ENCODE measurements around the gene SKIDA1.
A peak's percentile ranks its signal among the peaks of the same experiment; 100 is the strongest.

SKIDA1 gene

DNA sequence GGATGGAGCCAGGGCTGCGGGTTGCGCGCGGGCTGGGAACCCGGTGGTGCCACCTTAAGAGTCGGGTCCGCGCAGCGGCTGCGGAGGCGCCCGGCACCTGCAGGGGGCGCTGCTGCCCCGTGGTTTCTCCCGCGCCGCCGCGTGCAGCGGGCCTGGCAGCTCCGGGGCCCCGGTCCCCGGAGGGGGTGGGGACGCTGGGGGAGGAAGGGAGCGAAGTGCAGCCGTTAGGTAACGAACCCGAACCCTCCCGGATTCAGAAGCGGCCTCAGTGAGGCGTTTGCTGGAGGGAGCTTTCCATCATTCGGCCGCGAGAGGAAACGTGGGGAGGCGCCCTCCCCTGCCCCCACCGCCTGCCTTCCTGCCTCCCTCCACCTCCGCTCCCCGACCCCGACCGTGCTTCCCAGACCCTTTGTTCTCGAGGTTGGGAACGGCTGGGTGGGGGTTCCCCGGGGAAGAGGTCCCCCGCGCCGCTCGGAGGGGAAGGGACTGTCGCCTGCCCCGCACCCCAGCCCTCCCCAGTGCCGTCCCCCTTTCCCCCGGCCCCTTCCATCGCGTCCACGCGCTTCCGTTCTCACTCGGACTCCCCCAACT is 29.6 kb downstream of the SKIDA1 start (continued):
- TF ChIP-seq, protein P1, sequence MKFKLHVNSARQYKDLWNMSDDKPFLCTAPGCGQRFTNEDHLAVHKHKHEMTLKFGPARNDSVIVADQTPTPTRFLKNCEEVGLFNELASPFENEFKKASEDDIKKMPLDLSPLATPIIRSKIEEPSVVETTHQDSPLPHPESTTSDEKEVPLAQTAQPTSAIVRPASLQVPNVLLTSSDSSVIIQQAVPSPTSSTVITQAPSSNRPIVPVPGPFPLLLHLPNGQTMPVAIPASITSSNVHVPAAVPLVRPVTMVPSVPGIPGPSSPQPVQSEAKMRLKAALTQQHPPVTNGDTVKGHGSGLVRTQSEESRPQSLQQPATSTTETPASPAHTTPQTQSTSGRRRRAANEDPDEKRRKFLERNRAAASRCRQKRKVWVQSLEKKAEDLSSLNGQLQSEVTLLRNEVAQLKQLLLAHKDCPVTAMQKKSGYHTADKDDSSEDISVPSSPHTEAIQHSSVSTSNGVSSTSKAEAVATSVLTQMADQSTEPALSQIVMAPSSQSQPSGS (tag by site-specific recombination; IDR thresholded peaks at IDR 0.05; ENCODE audit: low read depth) = no peak
- TF ChIP-seq PRDM1 (tag by site-specific recombination; IDR thresholded peaks at IDR 0.05) (0 out of 2 replicates have a peak, but pooled peaks have one; percentile 24), ZNF521 (tag by site-specific recombination; IDR thresholded peaks at IDR 0.05) (no peak), YY2 (tag by site-specific recombination; IDR thresholded peaks at IDR 0.05) (no peak), ZSCAN23 (tag by site-specific recombination; IDR thresholded peaks at IDR 0.05) (no peak), ZIC2 (tag by site-specific recombination; IDR thresholded peaks at IDR 0.05) (no peak), ZSCAN30 (tag by site-specific recombination; IDR thresholded peaks at IDR 0.05) (peak; percentile 99), TCF7L2 (IDR thresholded peaks at IDR 0.05; ENCODE audit: borderline replicate concordance, low read depth, low read length) (no peak), ZNF830 (tag by site-specific recombination; IDR thresholded peaks at IDR 0.05; ENCODE audit: low read depth) (no peak), ZNF211 (tag by site-specific recombination; IDR thresholded peaks at IDR 0.05; ENCODE audit: low read depth) (no peak), ZNF600 (tag by site-specific recombination; IDR thresholded peaks at IDR 0.05) (0 out of 2 replicates have a peak, but pooled peaks have one; percentile 24), ZNF10 (tag by site-specific recombination; IDR thresholded peaks at IDR 0.05) (peak; percentile 64; the same call in 1 of the 2 replicates), WT1 (tag by site-specific recombination; IDR thresholded peaks at IDR 0.05) (peak; percentile 90), ZNF221 (tag by site-specific recombination; IDR thresholded peaks at IDR 0.05; ENCODE audit: borderline replicate concordance) (no peak), ZNF404 (tag by site-specific recombination; IDR thresholded peaks at IDR 0.05) (no peak), BCL11A (tag by site-specific recombination; IDR thresholded peaks at IDR 0.05; ENCODE audit: low read depth) (no peak), SCRT2 (tag by site-specific recombination; IDR thresholded peaks at IDR 0.05) (no peak), ZNF664 (tag by site-specific recombination; IDR thresholded peaks at IDR 0.05) (no peak), ZNF624 (tag by site-specific recombination; IDR thresholded peaks at IDR 0.05) (no peak), SETDB1 (IDR thresholded peaks at IDR 0.05; ENCODE audit: insufficient read length, low read length) (no peak), ZBTB8A (tag by site-specific recombination; IDR thresholded peaks at IDR 0.05) (peak; percentile 80), ZFP69B (tag by site-specific recombination; IDR thresholded peaks at IDR 0.05) (peak; percentile 90), ZNF350 (tag by site-specific recombination; IDR thresholded peaks at IDR 0.05) (no peak), ZNF529 (tag by site-specific recombination; IDR thresholded peaks at IDR 0.05; ENCODE audit: insufficient replicate concordance) (no peak)
- TF ChIP-seq, protein P2, sequence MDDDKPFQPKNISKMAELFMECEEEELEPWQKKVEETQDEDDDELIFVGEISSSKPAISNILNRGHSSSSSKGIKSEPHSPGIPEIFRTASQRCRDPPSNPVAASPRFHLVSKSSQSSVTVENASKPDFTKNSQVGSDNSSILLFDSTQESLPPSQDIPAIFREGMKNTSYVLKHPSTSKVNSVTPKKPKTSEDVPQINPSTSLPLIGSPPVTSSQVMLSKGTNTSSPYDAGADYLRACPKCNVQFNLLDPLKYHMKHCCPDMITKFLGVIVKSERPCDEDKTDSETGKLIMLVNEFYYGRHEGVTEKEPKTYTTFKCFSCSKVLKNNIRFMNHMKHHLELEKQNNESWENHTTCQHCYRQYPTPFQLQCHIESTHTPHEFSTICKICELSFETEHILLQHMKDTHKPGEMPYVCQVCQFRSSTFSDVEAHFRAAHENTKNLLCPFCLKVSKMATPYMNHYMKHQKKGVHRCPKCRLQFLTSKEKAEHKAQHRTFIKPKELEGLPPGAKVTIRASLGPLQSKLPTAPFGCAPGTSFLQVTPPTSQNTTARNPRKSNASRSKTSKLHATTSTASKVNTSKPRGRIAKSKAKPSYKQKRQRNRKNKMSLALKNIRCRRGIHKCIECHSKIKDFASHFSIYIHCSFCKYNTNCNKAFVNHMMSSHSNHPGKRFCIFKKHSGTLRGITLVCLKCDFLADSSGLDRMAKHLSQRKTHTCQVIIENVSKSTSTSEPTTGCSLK (tag by site-specific recombination; IDR thresholded peaks at IDR 0.05) = no peak
- TF ChIP-seq, protein P3, sequence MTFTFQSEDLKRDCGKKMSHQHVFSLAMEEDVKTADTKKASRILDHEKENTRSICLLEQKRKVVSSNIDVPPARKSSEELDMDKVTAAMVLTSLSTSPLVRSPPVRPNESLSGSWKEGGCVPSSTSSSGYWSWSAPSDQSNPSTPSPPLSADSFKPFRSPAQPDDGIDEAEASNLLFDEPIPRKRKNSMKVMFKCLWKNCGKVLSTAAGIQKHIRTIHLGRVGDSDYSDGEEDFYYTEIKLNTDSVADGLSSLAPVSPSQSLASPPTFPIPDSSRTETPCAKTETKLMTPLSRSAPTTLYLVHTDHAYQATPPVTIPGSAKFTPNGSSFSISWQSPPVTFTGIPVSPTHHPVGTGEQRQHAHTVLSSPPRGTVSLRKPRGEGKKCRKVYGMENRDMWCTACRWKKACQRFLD (tag by site-specific recombination; IDR thresholded peaks at IDR 0.05) = no peak
- TF ChIP-seq, protein P4, sequence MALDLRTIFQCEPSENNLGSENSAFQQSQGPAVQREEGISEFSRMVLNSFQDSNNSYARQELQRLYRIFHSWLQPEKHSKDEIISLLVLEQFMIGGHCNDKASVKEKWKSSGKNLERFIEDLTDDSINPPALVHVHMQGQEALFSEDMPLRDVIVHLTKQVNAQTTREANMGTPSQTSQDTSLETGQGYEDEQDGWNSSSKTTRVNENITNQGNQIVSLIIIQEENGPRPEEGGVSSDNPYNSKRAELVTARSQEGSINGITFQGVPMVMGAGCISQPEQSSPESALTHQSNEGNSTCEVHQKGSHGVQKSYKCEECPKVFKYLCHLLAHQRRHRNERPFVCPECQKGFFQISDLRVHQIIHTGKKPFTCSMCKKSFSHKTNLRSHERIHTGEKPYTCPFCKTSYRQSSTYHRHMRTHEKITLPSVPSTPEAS (tag by site-specific recombination; IDR thresholded peaks at IDR 0.05) = no peak
- TF ChIP-seq, protein P5, sequence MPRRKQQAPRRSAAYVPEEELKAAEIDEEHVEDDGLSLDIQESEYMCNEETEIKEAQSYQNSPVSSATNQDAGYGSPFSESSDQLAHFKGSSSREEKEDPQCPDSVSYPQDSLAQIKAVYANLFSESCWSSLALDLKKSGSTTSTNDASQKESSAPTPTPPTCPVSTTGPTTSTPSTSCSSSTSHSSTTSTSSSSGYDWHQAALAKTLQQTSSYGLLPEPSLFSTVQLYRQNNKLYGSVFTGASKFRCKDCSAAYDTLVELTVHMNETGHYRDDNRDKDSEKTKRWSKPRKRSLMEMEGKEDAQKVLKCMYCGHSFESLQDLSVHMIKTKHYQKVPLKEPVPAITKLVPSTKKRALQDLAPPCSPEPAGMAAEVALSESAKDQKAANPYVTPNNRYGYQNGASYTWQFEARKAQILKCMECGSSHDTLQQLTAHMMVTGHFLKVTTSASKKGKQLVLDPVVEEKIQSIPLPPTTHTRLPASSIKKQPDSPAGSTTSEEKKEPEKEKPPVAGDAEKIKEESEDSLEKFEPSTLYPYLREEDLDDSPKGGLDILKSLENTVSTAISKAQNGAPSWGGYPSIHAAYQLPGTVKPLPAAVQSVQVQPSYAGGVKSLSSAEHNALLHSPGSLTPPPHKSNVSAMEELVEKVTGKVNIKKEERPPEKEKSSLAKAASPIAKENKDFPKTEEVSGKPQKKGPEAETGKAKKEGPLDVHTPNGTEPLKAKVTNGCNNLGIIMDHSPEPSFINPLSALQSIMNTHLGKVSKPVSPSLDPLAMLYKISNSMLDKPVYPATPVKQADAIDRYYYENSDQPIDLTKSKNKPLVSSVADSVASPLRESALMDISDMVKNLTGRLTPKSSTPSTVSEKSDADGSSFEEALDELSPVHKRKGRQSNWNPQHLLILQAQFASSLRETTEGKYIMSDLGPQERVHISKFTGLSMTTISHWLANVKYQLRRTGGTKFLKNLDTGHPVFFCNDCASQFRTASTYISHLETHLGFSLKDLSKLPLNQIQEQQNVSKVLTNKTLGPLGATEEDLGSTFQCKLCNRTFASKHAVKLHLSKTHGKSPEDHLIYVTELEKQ (tag by site-specific recombination; IDR thresholded peaks at IDR 0.05; ENCODE audit: borderline replicate concordance) = no peak
- TF ChIP-seq, protein P6, sequence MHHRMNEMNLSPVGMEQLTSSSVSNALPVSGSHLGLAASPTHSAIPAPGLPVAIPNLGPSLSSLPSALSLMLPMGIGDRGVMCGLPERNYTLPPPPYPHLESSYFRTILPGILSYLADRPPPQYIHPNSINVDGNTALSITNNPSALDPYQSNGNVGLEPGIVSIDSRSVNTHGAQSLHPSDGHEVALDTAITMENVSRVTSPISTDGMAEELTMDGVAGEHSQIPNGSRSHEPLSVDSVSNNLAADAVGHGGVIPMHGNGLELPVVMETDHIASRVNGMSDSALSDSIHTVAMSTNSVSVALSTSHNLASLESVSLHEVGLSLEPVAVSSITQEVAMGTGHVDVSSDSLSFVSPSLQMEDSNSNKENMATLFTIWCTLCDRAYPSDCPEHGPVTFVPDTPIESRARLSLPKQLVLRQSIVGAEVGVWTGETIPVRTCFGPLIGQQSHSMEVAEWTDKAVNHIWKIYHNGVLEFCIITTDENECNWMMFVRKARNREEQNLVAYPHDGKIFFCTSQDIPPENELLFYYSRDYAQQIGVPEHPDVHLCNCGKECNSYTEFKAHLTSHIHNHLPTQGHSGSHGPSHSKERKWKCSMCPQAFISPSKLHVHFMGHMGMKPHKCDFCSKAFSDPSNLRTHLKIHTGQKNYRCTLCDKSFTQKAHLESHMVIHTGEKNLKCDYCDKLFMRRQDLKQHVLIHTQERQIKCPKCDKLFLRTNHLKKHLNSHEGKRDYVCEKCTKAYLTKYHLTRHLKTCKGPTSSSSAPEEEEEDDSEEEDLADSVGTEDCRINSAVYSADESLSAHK (tag by site-specific recombination; IDR thresholded peaks at IDR 0.05) = 0 out of 2 replicates have a peak, but pooled peaks have one; percentile 32
